ENCODE measurements around the gene ABR.
"Not testable (repeated sequence)": the region's sequence is repeated elsewhere in the genome, so short reads cannot be mapped to it uniquely, and the experiment has no call there.

ABR gene

DNA sequence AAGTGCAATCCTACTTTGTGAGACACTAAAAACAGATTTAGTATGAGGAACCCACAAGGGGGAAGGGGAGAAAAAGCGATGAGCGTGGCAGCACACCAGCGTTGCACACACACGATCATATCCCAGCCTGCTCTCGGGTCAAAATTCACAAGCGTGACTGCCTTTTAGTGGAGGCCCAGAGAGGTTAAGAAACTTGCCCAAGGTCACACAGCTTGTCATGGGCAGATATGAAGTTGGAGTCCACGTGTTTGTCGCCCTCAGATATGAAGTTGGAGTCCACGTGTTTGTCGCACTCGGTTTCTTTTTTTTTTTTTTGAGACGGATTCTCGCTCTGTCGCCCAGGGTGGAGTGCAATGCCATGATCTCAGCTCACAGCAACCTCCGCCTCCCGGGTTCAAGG is 124.5 kb downstream of the ABR start:
- peaks cover 59% of the 10 kb centered on the region for H3K36me3 Mint-ChIP-seq
- no peak overlapping the region for H3K27ac Mint-ChIP-seq
- no peak overlapping the region for H3K4me3 Mint-ChIP-seq
- no peaks in the 10 kb centered on the region for H3K27me3 Mint-ChIP-seq
- no peaks in the 10 kb centered on the region for H3K9me3 Mint-ChIP-seq
- peaks cover 5% of the 10 kb centered on the region for H3K4me1 Mint-ChIP-seq
- ATAC-seq: no peak

- H3K27me3 Mint-ChIP-seq: no peaks in the 10 kb centered on the region
- H3K36me3 Mint-ChIP-seq: peaks cover 59% of the 10 kb centered on the region
- no peak overlapping the region for H3K4me3 Mint-ChIP-seq
- no peak overlapping the region for H3K27ac Mint-ChIP-seq
- H3K4me1 Mint-ChIP-seq: peaks cover 5% of the 10 kb centered on the region
- no peaks in the 10 kb centered on the region for H3K9me3 Mint-ChIP-seq
- ATAC-seq: no peak
Measured at GRCh38 chr17:1054656-1055055, 125.1 kb downstream of the ABR start.

DNA sequence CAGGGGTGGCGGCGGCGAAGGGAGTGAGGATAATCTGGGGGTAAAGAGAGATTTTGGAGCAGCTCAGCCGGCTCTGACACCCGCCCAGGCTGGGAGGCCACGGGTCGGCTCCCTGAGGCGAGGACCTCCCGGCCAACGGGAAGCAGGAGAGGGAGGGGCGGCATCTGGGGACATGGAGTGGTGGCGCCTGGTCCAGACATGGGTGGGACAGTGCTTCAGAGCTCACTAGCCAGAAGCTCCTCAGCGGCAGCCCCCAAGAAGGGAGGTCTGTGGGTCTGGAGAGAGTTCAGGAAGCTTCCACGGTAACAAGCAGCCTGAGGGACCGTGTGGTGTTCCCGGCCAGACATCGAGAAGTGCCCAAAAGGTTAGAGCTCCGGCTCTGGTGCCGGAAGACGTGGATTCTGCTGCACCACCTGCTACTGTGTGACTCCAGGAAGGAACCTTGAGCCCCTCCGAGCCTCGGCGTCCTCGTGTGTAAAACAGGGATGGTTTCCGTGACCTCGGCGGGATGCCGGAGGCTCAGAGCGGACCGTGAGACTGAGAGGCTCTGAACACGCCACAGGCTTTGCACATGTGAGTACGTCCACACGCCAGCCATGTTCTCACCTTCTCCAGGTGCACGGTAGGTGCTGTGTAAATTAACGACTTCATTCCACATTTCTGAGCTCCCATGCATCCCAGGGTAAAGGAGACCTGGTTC is 126.0 kb downstream of the ABR start:
- H3K27ac Mint-ChIP-seq: no peak overlapping the region
- peaks cover 59% of the 10 kb centered on the region for H3K36me3 Mint-ChIP-seq
- H3K4me3 Mint-ChIP-seq: no peak overlapping the region
- H3K9me3 Mint-ChIP-seq: no peaks in the 10 kb centered on the region
- no peak for ATAC-seq
- no peaks in the 10 kb centered on the region for H3K27me3 Mint-ChIP-seq
- H3K4me1 Mint-ChIP-seq: peaks cover 5% of the 10 kb centered on the region

DNA sequence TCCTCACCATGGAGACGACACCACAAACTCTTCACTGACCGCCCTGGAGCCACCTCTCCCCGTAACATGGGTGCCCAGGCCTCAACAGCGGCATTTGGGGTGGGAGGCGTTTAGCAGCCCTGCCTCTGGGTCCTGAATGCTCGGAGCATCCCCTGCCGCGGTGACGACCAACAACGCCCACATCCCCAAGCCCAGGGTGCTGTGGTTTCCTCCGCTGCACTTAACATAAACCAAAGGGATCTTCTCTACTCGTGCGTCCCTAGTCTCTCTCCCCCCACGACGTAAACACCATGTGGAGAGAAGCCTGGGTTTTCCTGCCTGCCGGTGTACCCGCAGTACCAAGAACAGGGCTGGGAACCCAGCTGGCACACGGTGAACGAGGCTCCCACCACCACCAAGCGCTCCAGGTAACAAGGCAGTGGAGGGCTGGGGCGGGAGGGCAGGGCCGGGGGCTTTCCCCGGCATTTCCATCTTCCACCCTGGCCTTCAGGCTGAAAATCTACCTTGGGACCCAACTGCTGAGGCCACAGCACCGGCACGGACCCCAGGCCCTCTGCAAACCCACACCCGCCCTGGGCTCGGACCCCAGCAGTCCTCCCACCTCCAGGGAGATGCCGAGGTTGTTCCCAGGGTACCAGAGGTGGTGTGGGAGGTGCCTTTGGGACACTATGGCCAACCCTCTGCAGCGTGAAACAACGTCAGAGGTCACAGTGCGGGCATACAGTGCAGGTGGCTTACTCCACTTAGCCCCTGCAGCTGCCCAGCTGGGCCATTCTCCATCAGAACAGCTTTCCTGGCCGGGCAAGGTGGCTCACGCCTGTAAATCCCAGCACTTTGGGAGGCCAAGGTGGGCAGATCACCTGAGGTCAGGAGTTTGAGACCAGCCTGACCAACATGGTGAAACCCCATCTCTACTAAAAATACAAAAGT is 128.5 kb downstream of the ABR start:
- Mint-ChIP-seq H3K36me3 (peaks cover 47% of the 10 kb centered on the region), H3K9me3 (no peaks in the 10 kb centered on the region), H3K4me3 (no peak overlapping the region), H3K4me1 (no peaks in the 10 kb centered on the region), H3K27ac (no peak overlapping the region), H3K27me3 (no peaks in the 10 kb centered on the region)
- no peak for ATAC-seq

- Mint-ChIP-seq H3K27me3 (no peaks in the 10 kb centered on the region), H3K4me3 (no peak overlapping the region), H3K36me3 (peaks cover 52% of the 10 kb centered on the region), H3K4me1 (no peaks in the 10 kb centered on the region), H3K9me3 (no peaks in the 10 kb centered on the region), H3K27ac (no peak overlapping the region)
- ATAC-seq: no peak
Measured at GRCh38 chr17:1050246-1050995, 129.4 kb downstream of the ABR start.

GRCh38 chr17:1049446-1050225 is 130.1 kb downstream of the ABR start:
- Mint-ChIP-seq H3K4me1 (no peaks in the 10 kb centered on the region), H3K4me3 (no peak overlapping the region), H3K9me3 (no peaks in the 10 kb centered on the region), H3K36me3 (peaks cover 55% of the 10 kb centered on the region), H3K27ac (no peak overlapping the region), H3K27me3 (no peaks in the 10 kb centered on the region)
- ATAC-seq: no peak

DNA sequence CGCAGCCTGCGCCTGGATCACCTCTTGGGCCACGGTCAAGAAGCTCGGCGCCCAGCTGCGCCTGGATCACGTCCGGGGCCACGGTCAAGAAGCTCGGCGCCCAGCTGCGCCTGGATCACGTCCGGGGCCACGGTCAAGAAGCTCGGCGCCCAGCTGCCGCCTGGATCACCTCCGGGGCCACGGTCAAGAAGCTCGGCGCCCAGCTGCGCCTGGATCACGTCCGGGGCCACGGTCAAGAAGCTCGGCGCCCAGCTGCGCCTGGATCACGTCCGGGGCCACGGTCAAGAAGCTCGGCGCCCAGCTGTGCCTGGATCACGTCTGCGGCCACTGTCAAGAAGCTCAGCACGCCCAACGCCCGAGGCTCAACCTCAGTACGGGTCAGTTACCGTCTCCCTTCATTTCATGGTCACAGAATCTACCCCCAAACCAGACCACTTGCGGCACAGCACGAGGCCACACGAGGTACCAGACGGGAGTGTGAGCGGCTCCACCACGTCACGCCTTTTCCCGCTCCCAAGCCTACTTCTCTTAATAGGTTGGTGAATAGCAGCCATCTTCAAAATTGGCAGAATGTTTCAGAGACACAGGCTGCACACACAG is 131.2 kb downstream of the ABR start:
- H3K27me3 Mint-ChIP-seq, H3K4me3 Mint-ChIP-seq, H3K4me1 Mint-ChIP-seq, H3K27ac Mint-ChIP-seq, ATAC-seq, H3K9me3 Mint-ChIP-seq: not testable (repeated sequence)
- H3K36me3 Mint-ChIP-seq: peaks cover 48% of the 10 kb centered on the region

DNA sequence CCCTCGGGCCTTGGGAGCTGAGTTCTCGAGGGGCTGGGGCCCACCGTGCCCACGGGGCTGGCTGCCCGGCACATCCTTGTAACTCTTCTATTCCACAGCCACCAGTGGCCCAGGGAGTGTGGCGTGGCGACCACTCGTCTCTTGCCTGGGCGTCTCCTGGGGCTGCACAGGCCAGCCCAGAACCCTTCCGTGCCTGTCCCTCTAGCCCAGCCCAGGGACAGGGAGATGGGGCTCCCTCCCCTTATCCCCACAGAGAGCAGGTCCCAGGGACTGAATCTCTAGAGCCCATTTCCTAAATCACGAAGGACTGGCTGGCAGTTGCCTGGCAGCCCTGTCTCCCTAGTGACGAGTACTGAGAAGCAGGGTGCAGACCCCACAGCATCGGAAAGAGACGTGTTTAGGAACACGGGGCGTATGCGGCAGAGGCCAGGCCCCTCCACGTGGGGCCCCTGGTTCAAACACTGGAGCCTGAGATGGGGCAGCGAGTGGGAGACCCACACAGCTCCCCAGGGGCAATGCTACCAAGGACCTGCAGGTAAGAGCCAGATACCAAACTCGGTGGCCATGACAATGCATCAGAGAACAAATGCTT is 131.8 kb downstream of the ABR start:
- no peak overlapping the region for H3K4me3 Mint-ChIP-seq
- H3K36me3 Mint-ChIP-seq: peaks cover 44% of the 10 kb centered on the region
- no peak overlapping the region for H3K27ac Mint-ChIP-seq
- H3K4me1 Mint-ChIP-seq: no peaks in the 10 kb centered on the region
- no peak for ATAC-seq
- H3K9me3 Mint-ChIP-seq: no peaks in the 10 kb centered on the region
- H3K27me3 Mint-ChIP-seq: no peaks in the 10 kb centered on the region

- Mint-ChIP-seq H3K36me3 (peaks cover 51% of the 10 kb centered on the region), H3K27ac (no peak overlapping the region), H3K4me1 (no peaks in the 10 kb centered on the region), H3K4me3 (no peak overlapping the region), H3K9me3 (peaks cover 6% of the 10 kb centered on the region), H3K27me3 (no peaks in the 10 kb centered on the region)
- ATAC-seq: no peak
Measured at GRCh38 chr17:1047177-1047878, 132.5 kb downstream of the ABR start.

DNA sequence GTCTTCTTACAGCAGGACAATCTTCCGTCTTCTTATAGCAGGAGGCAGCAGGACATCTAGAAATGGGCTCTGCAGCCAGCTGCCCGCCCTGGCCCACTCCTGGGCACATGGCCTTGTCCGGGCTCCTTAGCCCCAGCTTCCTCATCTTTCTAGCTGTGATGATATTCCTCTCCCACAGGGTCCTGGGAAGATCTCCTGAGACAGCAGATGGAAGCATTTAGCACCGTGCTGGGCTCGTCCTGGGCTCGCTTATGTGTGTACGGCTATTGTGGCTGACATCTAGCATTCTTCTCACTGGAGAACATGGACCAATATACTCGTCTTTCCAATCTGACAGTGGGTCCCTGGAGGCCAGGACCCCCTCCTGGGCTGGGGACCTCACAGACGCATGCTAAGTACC is 134.3 kb downstream of the ABR start:
- no peaks in the 10 kb centered on the region for H3K27me3 Mint-ChIP-seq
- no peak for ATAC-seq
- H3K9me3 Mint-ChIP-seq: peaks cover 6% of the 10 kb centered on the region
- H3K36me3 Mint-ChIP-seq: peaks cover 53% of the 10 kb centered on the region
- no peak overlapping the region for H3K27ac Mint-ChIP-seq
- H3K4me1 Mint-ChIP-seq: no peaks in the 10 kb centered on the region
- no peak overlapping the region for H3K4me3 Mint-ChIP-seq

DNA sequence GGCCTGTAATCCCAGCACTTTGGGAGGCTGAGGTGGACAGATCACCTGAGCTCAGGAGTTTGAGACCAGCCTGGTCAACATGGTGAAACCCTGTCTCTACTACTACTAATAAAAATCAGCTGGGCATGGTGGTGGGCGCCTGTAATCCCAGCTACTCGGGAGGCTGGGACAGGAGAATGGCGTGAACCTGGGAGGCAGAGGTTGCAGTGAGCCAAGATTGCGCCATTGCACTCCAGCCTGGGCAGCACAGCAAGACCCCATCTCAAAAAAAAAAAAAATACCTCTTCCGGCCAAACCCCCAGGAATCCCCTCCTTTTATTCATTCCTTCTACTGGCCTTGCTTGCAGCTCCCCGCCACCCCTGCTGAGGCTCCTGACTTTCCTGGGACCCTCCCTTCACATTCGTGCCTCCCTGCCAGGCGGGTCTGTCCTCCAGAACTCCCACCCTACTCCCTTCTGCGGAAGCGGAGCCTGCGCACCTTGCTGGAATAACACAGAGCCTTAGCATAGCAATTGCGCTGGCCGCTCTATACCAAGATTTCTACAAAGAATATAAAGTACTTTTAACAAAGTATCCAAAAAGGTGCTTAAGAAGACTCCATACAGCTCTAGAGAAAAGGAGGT is 135.3 kb downstream of the ABR start:
- peaks cover 46% of the 10 kb centered on the region for H3K36me3 Mint-ChIP-seq
- not testable (repeated sequence) for H3K9me3 Mint-ChIP-seq, H3K27ac Mint-ChIP-seq, H3K4me3 Mint-ChIP-seq, H3K27me3 Mint-ChIP-seq, ATAC-seq, H3K4me1 Mint-ChIP-seq

- H3K9me3 Mint-ChIP-seq: peaks cover 6% of the 10 kb centered on the region
- no peak for ATAC-seq
- peaks cover 42% of the 10 kb centered on the region for H3K36me3 Mint-ChIP-seq
Measured at GRCh38 chr17:1043601-1044251, 136.1 kb downstream of the ABR start.

DNA sequence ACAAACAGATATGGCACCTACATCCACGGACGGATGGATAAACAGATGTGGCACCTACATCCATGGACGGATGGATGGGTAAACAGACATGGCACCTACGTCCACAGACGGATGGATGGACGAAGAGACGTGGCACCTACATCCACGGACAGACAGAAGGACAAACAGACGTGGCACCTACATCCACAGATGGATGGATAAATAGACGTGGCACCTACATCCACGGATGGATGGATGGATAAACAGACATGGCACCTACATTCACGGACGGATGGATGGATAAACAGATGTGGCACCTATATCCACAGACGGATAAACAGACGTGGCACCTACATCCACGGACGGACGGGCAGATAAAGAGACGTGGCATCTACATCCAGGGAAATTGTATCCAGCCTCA is 137.3 kb downstream of the ABR start:
- no peak overlapping the region for H3K4me3 Mint-ChIP-seq
- no peak for ATAC-seq
- H3K27me3 Mint-ChIP-seq: no peaks in the 10 kb centered on the region
- peaks cover 6% of the 10 kb centered on the region for H3K9me3 Mint-ChIP-seq
- no peaks in the 10 kb centered on the region for H3K4me1 Mint-ChIP-seq
- no peak overlapping the region for H3K27ac Mint-ChIP-seq
- peaks cover 42% of the 10 kb centered on the region for H3K36me3 Mint-ChIP-seq

More at GRCh38 chr17:1043601-1044251, 136.1 kb downstream of the ABR start:
- H3K27me3 Mint-ChIP-seq: no peaks in the 10 kb centered on the region
- no peaks in the 10 kb centered on the region for H3K4me1 Mint-ChIP-seq
- no peak overlapping the region for H3K4me3 Mint-ChIP-seq
- H3K27ac Mint-ChIP-seq: no peak overlapping the region

All from stimulated activated memory B cell treated with anti-CD40 and anti-IgM and Interleukin-4, amounts not matched to agents 10 μg/mL and 1 μg/mL and 100 μg/mL, for 72 hours (primary cell).